Effector memory CD4-positive, alpha-beta T cell (primary cell): ENCODE data around the gene GAR1.
"Not testable (repeated sequence)": the region's sequence is repeated elsewhere in the genome, so short reads cannot be mapped to it uniquely, and the experiment has no call there.

Source experiments
- DNase-seq, 3 donors: peaks; one replicate each; pipeline ENCODE4 v3.0.0-alpha.2; 2020
- H3K27ac ChIP-seq: 2 replicates; pipeline ENCODE4 v1.7.0; 2013; ENCODE audit warnings: mild to moderate bottlenecking, low read length, moderate library complexity; ENCODE audit not compliant: insufficient read depth, poor library complexity, severe bottlenecking
- H3K27me3 ChIP-seq: replicated peaks from 2 replicates; pipeline ENCODE4 v1.7.0; 2013; ENCODE audit warnings: mild to moderate bottlenecking, low read length; ENCODE audit not compliant: insufficient read depth, control insufficient read depth, poor library complexity, severe bottlenecking
- H3K36me3 ChIP-seq: 2 replicates; pipeline ENCODE4 v1.7.0; 2013; ENCODE audit warnings: mild to moderate bottlenecking, low read length, moderate library complexity; ENCODE audit not compliant: control insufficient read depth, insufficient read depth
- H3K4me1 ChIP-seq: 2 replicates; pipeline ENCODE4 v1.7.0; 2013; ENCODE audit warnings: low read length, mild to moderate bottlenecking; ENCODE audit not compliant: control insufficient read depth, insufficient read depth, poor library complexity, severe bottlenecking
- H3K4me3 ChIP-seq: 2 replicates; pipeline ENCODE4 v1.7.0; 2013; ENCODE audit warnings: low read length, low read depth, mild to moderate bottlenecking; ENCODE audit not compliant: insufficient read depth, poor library complexity, severe bottlenecking
- H3K9me3 ChIP-seq: 2 replicates; pipeline ENCODE4 v1.7.0; 2013; ENCODE audit warnings: mild to moderate bottlenecking, low read length, moderate library complexity; ENCODE audit not compliant: control insufficient read depth
- total RNA-seq, 3 donors: gene quantifications; one replicate each; lab custom pipeline; 2026; lab: John Stamatoyannopoulos, UW

The GAR1 gene
- 5.1 to 5.8 (median 5.7) reads per million in 3 donors for total RNA-seq

DNA sequence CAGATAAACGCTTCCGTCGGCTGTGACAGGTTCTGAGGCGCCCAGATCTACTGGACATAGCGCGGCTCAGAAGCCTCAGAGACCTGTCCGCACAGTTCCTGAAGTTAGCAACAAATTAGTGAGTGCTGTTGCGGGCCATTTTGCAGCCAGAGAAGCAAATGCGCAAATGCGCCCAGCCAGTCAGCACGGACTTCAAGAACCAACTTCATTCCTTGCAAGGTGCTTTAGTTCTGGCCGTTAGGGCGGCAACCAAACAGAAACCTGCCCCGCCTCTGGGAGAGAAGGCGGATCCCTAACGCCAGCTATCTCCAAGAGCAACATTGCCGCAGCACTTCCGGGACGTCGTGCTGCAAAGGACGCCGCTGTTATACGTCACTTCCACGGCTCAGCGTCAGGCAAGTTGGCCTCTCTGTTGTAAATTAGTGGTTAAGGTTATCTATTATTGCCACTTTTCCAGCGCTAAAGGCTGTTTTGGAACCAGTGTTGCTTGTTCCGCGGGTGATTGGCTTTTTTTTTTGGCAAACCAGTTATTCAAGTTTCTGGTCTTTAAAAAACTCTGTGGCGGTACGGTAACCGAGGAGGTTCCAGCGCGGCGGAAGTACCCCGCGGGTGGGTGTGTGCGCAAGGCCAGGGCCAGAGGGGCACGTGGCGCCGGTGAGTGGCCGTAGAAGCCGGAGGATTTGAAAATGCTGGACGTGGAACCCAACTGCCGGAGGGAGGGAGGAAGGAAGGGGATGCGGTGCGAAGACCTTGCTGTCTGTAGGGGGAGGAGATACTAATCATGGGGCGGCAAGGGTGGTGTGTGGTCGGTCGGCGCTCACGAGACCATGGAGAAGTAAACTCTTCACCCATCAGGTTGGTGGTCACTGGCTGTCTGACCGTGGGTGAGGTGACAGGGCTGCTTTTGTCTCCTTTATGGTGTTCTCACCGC lies at the start of gene GAR1:
TSS of gene GAR1 (plus strand) at position 612 of the 931 bp plus-strand sequence. CDS start 403 bp downstream, outside the sequence.
- Histone ChIP-seq H3K27me3 (no peaks in the 10 kb centered on the region), H3K9me3 (no peaks in the 10 kb centered on the region), H3K36me3 (peaks cover 7% of the 10 kb centered on the region), H3K27ac (peak within 1 kb of the TSS; percentile 88), H3K4me3 (peak within 1 kb of the TSS; percentile 84), H3K4me1 (peaks cover 5% of the 10 kb centered on the region)
- peak; percentile 75 to 85 (median 81) for DNase-seq

DNA sequence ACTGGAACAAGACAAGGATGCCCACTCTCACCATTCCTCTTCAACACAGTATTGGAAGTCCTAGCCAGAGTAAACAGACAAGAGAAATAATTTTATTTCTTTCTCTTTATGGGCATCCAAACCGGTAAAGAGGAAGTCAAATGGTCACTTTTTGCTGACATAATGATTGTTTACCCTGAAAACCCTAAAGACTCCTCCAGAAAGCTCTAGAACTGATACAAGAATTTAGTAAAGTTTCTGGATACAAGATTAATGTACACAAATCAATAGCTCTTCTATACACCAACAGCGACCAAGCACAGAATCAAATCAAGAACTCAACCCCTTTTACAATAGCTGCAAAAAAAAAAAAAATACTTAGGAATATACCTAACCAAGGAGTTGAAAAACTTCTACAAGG lies 33.5 kb upstream of the GAR1 start:
- H3K27ac ChIP-seq, H3K4me1 ChIP-seq, H3K36me3 ChIP-seq, H3K4me3 ChIP-seq, H3K9me3 ChIP-seq, H3K27me3 ChIP-seq, DNase-seq: not testable (repeated sequence)

DNA sequence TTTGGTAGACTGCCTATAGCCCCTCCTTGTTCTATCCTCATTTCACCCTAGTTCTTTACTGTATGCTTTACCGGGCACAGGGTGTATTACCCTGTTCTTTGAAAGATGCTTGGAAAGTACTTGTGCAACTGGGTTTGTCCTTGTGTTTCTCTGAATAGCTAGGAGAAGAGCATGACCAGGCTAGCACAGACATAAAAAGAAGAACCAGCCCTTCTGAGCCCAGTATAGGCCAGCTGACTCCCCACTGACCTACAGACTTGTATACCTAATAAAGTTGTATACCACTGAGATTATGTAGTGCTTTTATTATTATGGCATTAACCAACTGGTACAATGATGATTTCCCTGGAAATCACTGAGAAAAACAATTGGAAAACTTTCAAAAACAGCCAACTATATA lies 28.7 kb upstream of the GAR1 start:
- Histone ChIP-seq H3K4me3 (no peak overlapping the region), H3K36me3 (no peaks in the 10 kb centered on the region), H3K27me3 (no peaks in the 10 kb centered on the region), H3K27ac (no peak overlapping the region), H3K9me3 (no peaks in the 10 kb centered on the region), H3K4me1 (no peaks in the 10 kb centered on the region)
- no peak for DNase-seq

DNA sequence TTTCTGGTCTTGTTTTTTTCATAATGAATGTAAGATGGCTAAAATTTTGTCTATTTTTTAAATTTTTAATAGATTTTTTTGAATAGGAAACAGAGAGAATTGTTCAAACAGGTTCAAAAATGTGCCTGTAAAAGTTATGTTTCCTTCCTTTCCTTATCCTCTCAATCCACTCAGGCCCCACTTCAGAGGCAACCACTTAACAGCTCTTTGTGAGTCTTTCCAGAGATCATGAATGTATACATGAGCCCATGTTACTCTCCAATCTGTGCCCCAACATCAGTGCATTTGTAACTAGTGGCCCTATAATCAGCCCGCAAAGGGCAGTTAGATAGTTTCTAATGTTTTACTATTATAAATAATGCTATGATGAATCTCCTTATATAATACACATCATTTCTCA lies 27.8 kb upstream of the GAR1 start:
- H3K4me1 ChIP-seq, result no peaks in the 10 kb centered on the region
- no peaks in the 10 kb centered on the region for H3K36me3 ChIP-seq
- DNase-seq, result no peak
- no peak overlapping the region for H3K4me3 ChIP-seq
- H3K27ac ChIP-seq, result no peak overlapping the region
- no peaks in the 10 kb centered on the region for H3K9me3 ChIP-seq
- H3K27me3 ChIP-seq, result no peaks in the 10 kb centered on the region

- H3K27me3 ChIP-seq, result no peaks in the 10 kb centered on the region
- no peaks in the 10 kb centered on the region for H3K36me3 ChIP-seq
- H3K9me3 ChIP-seq, result peaks cover 4% of the 10 kb centered on the region
- H3K27ac ChIP-seq, result no peak overlapping the region
- no peak overlapping the region for H3K4me3 ChIP-seq
- DNase-seq, result no peak
- H3K4me1 ChIP-seq, result no peaks in the 10 kb centered on the region
Measured at GRCh38 chr4:109795059-109795458, 20.5 kb upstream of the GAR1 start.

DNA sequence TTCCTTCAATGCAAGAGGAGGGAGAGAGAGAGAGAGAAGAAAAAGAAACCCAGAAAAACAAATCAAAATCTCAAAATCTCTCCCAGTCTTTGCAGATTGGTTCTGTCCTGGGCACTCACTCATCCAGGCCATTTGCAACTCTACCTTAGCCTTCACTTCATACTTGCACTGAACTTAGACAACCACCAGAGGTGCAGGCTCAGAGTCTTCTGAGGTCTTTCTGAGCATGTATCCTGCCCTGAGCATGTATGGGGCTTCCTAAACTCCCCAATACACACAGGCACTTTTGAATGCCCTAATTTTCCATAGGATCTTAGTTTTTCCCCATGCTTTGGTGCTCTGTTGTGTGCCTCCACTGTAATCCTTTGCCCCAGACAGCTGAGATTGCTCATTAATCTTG lies 16.7 kb upstream of the GAR1 start:
- Histone ChIP-seq H3K27me3 (no peaks in the 10 kb centered on the region), H3K4me1 (no peaks in the 10 kb centered on the region), H3K4me3 (no peak overlapping the region), H3K36me3 (no peaks in the 10 kb centered on the region), H3K27ac (no peak overlapping the region), H3K9me3 (peaks cover 4% of the 10 kb centered on the region)
- DNase-seq, result no peak

DNA sequence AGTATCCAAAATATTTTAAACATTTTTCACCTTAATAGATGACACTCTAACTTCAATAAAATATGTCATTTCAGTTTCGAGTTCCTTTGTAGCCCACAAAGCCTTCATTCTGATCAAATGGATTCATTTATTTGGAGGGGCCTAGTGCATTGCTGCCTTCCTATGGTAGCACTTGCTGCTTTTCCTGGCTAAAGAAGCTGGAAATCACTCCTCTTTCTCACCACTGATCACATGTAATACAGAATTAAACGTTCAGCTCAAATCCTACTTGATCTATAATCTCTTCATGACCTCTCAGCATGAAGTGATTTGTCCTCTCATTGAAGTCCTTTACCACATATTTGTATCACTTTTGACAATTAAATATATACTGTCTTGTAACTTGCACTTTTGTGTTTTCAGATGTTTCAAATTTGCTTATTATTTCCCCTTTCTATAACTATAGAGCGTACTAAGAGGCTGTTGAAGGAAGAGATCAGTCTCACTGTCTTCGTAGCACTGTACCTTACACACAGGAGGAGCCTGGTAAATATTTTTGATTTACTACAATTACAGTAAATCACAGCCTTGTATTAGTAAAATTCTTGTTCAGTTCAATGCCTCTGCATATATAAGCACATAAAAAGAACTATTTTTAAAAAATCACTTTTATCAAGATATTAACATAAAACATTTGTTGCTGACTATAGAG lies 14.3 kb upstream of the GAR1 start:
- DNase-seq, result no peak
- no peak overlapping the region for H3K4me3 ChIP-seq
- H3K9me3 ChIP-seq, result no peaks in the 10 kb centered on the region
- no peak overlapping the region for H3K27ac ChIP-seq
- H3K36me3 ChIP-seq, result no peaks in the 10 kb centered on the region
- H3K27me3 ChIP-seq, result no peaks in the 10 kb centered on the region
- no peaks in the 10 kb centered on the region for H3K4me1 ChIP-seq

- DNase-seq, result no peak
- Histone ChIP-seq H3K4me3 (no peak within 1 kb of the TSS), H3K27ac (no peak within 1 kb of the TSS), H3K4me1 (no peaks in the 10 kb centered on the region), H3K9me3 (no peaks in the 10 kb centered on the region), H3K27me3 (no peaks in the 10 kb centered on the region), H3K36me3 (no peaks in the 10 kb centered on the region)
Measured at GRCh38 chr4:109801895-109802319, 13.7 kb upstream of the GAR1 start, which contains the start of gene CFI. Gene CFI, minus strand, starts transcription at chr4:109801999. Its CDS starts 28 bp downstream, at chr4:109801971.

GRCh38 chr4:109803924-109804571 lies 11.5 kb upstream of the GAR1 start:
- DNase-seq, result no peak
- Histone ChIP-seq H3K4me1 (no peaks in the 10 kb centered on the region), H3K36me3 (no peaks in the 10 kb centered on the region), H3K27ac (no peak overlapping the region), H3K4me3 (no peak overlapping the region), H3K27me3 (no peaks in the 10 kb centered on the region), H3K9me3 (no peaks in the 10 kb centered on the region)
